Smooth muscle cell (in vitro differentiated cells): ENCODE results near the gene NDUFS2. TPM values are rescaled to one million over a fixed set of nuclear protein-coding genes. Genes with fewer than 3 reads are reported as not detected.

Experiments
- DNase-seq: peaks from one replicate; lab custom pipeline; 2025; ENCODE audit not compliant: unreplicated experiment; lab: John Stamatoyannopoulos, UW
- H2AFZ ChIP-seq: fragments of 200-600 bp; sonication (generic); 2 replicates; pipeline ENCODE4 v1.6.0; 2016; ENCODE audit warnings: antibody characterized with exemption, low read depth, mild to moderate bottlenecking
- H3F3A ChIP-seq: fragments of 200-600 bp; sonication (generic); 2 replicates; pipeline ENCODE4 v1.6.0; 2017; ENCODE audit warnings: antibody characterized with exemption, low read depth
- H3K27ac ChIP-seq: fragments of 200-600 bp; sonication (generic); 2 replicates; pipeline ENCODE4 v1.5.1; 2016; ENCODE audit warnings: low read depth, mild to moderate bottlenecking
- H3K27me3 ChIP-seq: fragments of 200-600 bp; sonication (generic); 2 replicates; pipeline ENCODE4 v1.6.1; 2016; ENCODE audit warnings: low read depth, mild to moderate bottlenecking
- H3K36me3 ChIP-seq: fragments of 200-600 bp; sonication (generic); 2 replicates; pipeline ENCODE4 v1.5.1; 2016; ENCODE audit warnings: low read depth
- H3K4me1 ChIP-seq: fragments of 200-600 bp; sonication (generic); 2 replicates; pipeline ENCODE4 v1.5.1; 2016; ENCODE audit warnings: low read depth
- H3K4me2 ChIP-seq: fragments of 200-600 bp; sonication (generic); 2 replicates; pipeline ENCODE4 v1.6.0; 2016; ENCODE audit warnings: mild to moderate bottlenecking
- H3K4me3 ChIP-seq: fragments of 200-600 bp; sonication (generic); 2 replicates; pipeline ENCODE4 v1.5.1; 2016; ENCODE audit warnings: mild to moderate bottlenecking
- H3K79me2 ChIP-seq: fragments of 200-600 bp; sonication (generic); 2 replicates; pipeline ENCODE4 v1.6.0; 2016; ENCODE audit warnings: low read depth, mild to moderate bottlenecking
- H3K9ac ChIP-seq: fragments of 200-600 bp; sonication (generic); 2 replicates; pipeline ENCODE4 v1.6.0; 2016; ENCODE audit warnings: low read depth
- H3K9me3 ChIP-seq: fragments of 200-600 bp; sonication (generic); replicated peaks from 2 replicates; pipeline ENCODE4 v1.5.1; 2016; ENCODE audit warnings: low read depth
- H4K20me1 ChIP-seq: fragments of 200-600 bp; sonication (generic); 2 replicates; pipeline ENCODE4 v1.6.0; 2016; ENCODE audit warnings: low read depth
- CTCF ChIP-seq: fragments of 200-600 bp; sonication (generic); IDR thresholded peaks from 2 replicates; pipeline ENCODE4 v1.5.1; 2017; ENCODE audit warnings: borderline replicate concordance, mild to moderate bottlenecking, antibody characterized with exemption; ENCODE audit not compliant: insufficient read depth, poor library complexity, severe bottlenecking
- WGBS: methylation state at CpG from one replicate; pipeline ENCODE4 v1.1.7; 2016; ENCODE audit warnings: low lambda C conversion rate; 5-methylcytosine and 5-hydroxymethylcytosine counted together
- polyA plus RNA-seq: library from polyadenylated mRNA; unstranded; fragments of >200 nt; fragmentation: Nextera tagmentation; extraction: Ambion mirVana; gene quantifications from 2 replicates; pipeline ENCODE4 v1.2.1, GENCODE V29; 2016
- total RNA-seq: library from RNA; depleted of rRNA; stranded (reverse); fragments of >200 nt; gene quantifications from 2 replicates; pipeline ENCODE4 v1.2.3, GENCODE V29; 2014

NDUFS2 gene
- total and polyA plus RNA-seq, 2 experiments from 2014 or later = 58.1 to 139 TPM

DNA sequence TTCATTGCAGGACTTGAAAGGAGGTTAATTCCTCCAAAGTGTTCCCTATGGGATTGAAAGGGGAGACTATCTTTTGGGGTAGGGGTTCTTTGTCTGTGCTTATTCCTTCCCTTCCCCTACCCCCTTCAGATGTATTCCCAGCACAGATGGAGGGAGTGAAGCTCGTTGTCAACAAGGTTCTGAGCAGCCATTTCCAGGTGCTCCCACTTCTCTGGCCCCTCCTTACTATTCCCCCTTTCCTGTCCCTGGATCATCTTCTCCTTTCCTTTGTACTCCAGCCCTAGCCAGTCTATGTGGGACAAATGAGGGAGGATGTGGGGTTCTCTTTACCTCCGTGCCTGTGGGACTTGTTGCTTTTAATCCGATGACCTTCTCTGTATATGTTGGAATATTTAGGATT lies 24.6 kb downstream of the NDUFS2 start:
- no peaks in the 10 kb centered on the region for H3K36me3 ChIP-seq
- 79% methylated on average over 3 of the region's 3 CpGs for WGBS
- DNase-seq = no peak
- no peaks in the 10 kb centered on the region for H3K27me3 ChIP-seq
- H3K79me2 ChIP-seq = no peaks in the 10 kb centered on the region
- H3K9me3 ChIP-seq = no peaks in the 10 kb centered on the region
- H3K9ac ChIP-seq = no peak overlapping the region
- H2AFZ ChIP-seq = no peak overlapping the region
- H4K20me1 ChIP-seq = no peaks in the 10 kb centered on the region
- peak overlapping the region; percentile 82 for H3K4me3 ChIP-seq
- H3K4me2 ChIP-seq = peak overlapping the region; percentile 87
- no peak overlapping the region for H3K27ac ChIP-seq
- H3K4me1 ChIP-seq = no peaks in the 10 kb centered on the region
- no peak for TF ChIP-seq CTCF
- no peaks in the 10 kb centered on the region for H3F3A ChIP-seq

GRCh38 chr1:161227196-161227871 lies 25.2 kb downstream of the NDUFS2 start:
- H3K4me1 ChIP-seq = no peaks in the 10 kb centered on the region
- peak; percentile 45 for DNase-seq

GRCh38 chr1:161228032-161228431 lies 25.9 kb downstream of the NDUFS2 start:
- Histone ChIP-seq H3K79me2 (no peaks in the 10 kb centered on the region), H3K9ac (no peak overlapping the region), H3K27me3 (no peaks in the 10 kb centered on the region), H4K20me1 (no peaks in the 10 kb centered on the region), H3K4me1 (no peaks in the 10 kb centered on the region), H3K4me2 (no peak overlapping the region), H3K36me3 (no peaks in the 10 kb centered on the region), H3K27ac (no peak overlapping the region), H2AFZ (no peak overlapping the region), H3F3A (no peaks in the 10 kb centered on the region), H3K4me3 (no peak overlapping the region), H3K9me3 (no peaks in the 10 kb centered on the region)
- no peak for DNase-seq
- no peak for TF ChIP-seq CTCF
- WGBS = 96% methylated on average over 7 of the region's 7 CpGs

More at GRCh38 chr1:161227196-161227871, 25.2 kb downstream of the NDUFS2 start:
- 53% methylated on average over 11 of the region's 11 CpGs for WGBS
- Histone ChIP-seq H3K9me3 (no peaks in the 10 kb centered on the region), H3F3A (no peaks in the 10 kb centered on the region), H3K27me3 (no peaks in the 10 kb centered on the region), H4K20me1 (no peaks in the 10 kb centered on the region), H3K4me3 (peak overlapping the region; percentile 82), H3K4me2 (peak overlapping the region; percentile 87), H2AFZ (no peak overlapping the region), H3K9ac (no peak overlapping the region), H3K79me2 (no peaks in the 10 kb centered on the region), H3K27ac (no peak overlapping the region), H3K36me3 (no peaks in the 10 kb centered on the region)
- peak; percentile 90 for TF ChIP-seq CTCF

GRCh38 chr1:161229896-161230295 lies 27.7 kb downstream of the NDUFS2 start:
- H3K4me3 ChIP-seq = no peak overlapping the region
- no peaks in the 10 kb centered on the region for H3K4me1 ChIP-seq
- H2AFZ ChIP-seq = no peak overlapping the region
- H3K9me3 ChIP-seq = no peaks in the 10 kb centered on the region
- 79% methylated on average over 3 of the region's 3 CpGs for WGBS
- no peaks in the 10 kb centered on the region for H3K36me3 ChIP-seq
- H3F3A ChIP-seq = no peaks in the 10 kb centered on the region
- no peak overlapping the region for H3K27ac ChIP-seq
- H3K4me2 ChIP-seq = no peak overlapping the region
- DNase-seq = no peak
- no peaks in the 10 kb centered on the region for H3K79me2 ChIP-seq
- no peak for TF ChIP-seq CTCF
- H4K20me1 ChIP-seq = no peaks in the 10 kb centered on the region
- H3K9ac ChIP-seq = no peak overlapping the region
- no peaks in the 10 kb centered on the region for H3K27me3 ChIP-seq
